K562 treated with DMSO at 1 percent for 12 hours (cell line): ENCODE data around the gene GAL3ST1. TPM values are rescaled to one million over a fixed set of nuclear protein-coding genes. Genes with fewer than 3 reads are reported as not detected.

Experiments used
- total RNA-seq: library from RNA; unstranded; fragments of 300-600 nt; gene quantifications from 2 replicates; pipeline ENCODE4 v1.2.3, GENCODE V29; 2022; ENCODE audit not compliant: insufficient read depth

Gene GAL3ST1, protein sequence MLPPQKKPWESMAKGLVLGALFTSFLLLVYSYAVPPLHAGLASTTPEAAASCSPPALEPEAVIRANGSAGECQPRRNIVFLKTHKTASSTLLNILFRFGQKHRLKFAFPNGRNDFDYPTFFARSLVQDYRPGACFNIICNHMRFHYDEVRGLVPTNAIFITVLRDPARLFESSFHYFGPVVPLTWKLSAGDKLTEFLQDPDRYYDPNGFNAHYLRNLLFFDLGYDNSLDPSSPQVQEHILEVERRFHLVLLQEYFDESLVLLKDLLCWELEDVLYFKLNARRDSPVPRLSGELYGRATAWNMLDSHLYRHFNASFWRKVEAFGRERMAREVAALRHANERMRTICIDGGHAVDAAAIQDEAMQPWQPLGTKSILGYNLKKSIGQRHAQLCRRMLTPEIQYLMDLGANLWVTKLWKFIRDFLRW
- 4.3 and 8.9 TPM in 2 replicates for total RNA-seq

DNA sequence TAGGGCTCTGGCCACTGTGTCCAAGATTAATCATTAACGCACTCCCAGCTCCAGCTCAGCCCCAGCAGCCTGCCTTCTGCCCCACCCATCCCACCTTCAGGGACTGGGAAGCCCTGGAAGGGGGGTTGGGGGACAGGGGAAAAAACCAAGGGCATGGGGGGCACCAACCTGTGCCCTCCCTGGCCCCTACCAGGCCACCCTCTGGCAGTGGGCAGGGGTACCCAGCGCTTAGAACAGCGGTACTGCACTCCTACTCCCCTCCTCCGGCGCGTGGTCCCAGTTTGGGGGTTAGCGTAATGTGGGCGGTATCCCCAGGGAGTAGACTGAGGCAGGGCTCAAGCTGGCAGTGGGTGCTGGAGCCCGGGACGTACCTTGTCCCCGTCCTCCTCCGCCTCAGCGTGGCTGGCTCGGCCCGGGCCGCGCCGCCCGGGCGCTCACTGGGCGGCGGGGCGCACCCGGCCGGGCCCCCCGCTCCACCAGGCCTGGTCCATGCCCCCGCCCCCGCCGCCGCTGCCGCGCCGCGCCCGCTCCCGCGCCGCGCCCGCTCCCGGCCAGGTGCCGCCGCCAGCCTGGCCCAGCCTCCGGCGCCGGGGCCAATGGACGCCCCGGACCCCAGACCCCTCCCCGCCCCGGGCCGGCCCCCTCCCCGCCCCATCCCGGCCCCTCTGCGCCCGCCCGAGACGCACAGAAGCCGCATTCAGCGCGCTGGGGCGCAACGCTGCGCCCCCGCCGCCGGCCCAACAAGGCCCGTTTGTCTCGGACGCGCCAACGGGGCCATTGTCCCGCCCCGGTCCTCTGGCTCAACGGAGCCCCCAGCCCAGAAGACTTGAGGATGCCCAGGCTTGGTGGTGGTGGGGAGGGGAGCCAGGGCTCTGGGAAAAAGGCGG lies at the start of gene GAL3ST1:
TSS of gene GAL3ST1 (minus strand) at position 571 of the 887 bp plus-strand sequence. CDS start 17,273 bp downstream, outside the sequence.

DNA sequence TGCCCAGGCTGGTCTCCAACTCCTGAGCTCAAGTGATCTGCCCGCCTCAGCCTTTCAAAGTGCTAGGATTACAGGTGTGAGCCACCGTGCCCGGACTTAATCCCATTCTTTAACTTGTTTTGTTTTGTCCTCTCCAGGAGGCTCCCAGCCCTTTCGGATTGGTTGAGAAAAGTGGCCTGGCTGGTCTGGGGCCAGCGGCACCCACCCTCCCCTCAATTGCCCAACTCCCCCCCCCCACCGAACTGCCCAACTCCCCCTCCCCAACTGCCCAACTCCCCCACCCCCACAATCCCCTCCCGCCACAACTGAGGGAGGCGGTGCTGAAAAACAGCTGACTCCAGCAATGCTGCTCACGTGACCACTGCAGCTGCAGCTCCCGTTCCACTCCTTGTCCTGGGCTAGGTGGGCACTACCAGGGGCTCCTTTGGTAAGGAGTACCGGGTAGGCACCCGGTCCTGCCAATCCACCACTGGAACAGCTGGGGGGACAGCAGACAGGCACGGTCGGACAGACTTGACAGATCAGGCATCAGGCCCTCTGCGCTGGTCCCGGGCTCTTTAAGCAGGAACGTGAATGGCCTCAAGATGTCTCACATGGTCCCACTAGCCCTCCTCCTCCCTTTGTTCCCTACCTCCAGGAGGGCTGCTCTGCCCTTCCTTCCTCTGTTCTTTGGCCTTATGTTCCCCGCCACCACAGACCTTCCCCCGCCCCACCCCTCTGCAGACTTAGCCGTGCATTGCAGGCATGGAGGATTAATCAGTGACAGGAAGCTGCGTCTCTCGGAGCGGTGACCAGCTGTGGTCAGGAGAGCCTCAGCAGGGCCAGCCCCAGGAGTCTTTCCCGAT lies 32.2 kb upstream of the GAL3ST1 start, which contains the start of gene TCN2:
TSS of gene TCN2 (plus strand) at position 720 of the 845 bp plus-strand sequence. CDS start 158 bp downstream, outside the sequence.

DNA sequence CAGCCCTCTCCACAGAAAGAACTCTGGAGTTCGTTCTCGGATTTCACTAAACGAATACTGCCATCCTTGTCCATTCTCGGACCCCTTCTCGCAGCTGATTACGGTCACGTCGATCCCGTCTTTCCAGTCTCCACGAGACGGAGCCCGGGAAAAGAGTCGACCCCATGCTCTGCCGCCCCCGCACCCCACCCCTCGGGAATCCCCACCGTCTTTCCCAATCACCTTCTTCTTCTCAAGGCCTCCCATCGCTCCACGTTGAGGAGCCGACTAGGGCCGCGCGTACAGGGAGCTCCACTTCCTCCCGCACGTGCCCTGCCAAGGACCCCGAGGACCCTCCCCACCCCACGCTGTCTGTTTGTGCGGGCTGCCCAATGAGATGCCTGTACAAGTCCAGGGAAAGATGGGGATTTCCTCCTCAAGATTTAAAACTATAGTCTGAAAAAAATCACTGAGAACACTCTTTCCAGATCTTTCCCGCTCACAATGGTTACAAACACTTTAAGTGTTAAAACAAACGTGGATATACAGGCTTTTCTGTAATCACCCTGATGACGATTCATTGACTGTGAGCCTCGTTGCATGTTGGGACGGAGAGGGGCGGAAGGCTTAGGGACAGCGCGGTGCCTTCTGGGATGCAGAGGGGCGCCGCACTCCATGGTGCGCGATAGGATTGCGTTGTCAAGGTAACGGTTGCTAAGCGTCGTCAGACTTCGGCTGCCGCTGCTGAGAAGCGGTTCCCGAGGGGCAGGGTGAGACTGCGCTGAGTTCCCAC lies 17.3 kb upstream of the GAL3ST1 start, which contains the start of gene PES1:
TSS of gene PES1 (minus strand) at position 323 of the 772 bp plus-strand sequence. CDS start at position 246, 77 bp downstream.

DNA sequence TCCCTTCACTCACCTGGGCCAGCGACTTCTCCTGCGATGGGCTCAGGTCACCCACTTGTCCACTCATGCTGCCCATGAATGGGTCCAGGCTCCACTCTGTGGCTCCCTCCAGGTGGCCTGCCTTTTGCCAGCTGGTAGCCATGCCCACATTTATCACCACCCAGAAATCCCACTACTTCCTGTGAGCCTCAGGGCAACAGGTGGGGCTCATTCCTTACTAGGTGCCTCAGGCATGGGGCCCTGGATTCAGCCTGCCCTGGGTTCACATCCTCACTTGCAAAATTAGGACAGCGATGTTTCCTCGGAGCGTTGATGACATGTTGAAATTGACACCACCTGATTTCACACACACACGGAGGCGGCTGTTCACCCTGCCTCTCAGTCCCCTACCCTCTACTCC lies 27.8 kb downstream of the GAL3ST1 start, which contains the start of gene SEC14L6:
TSS of gene SEC14L6 (minus strand) at position 126 of the 400 bp plus-strand sequence. CDS start at position 67, 59 bp downstream.

Other genes with a start within 250 kb of the GAL3ST1 start
- gene TBC1D10A, start 247.7 kb downstream of the GAL3ST1 start, total RNA-seq: 14.7 and 19.6 TPM in 2 replicates
- gene SF3A1, start 217.8 kb downstream of the GAL3ST1 start, total RNA-seq: 26.8 and 65.5 TPM in 2 replicates
- gene CCDC157, start 217.7 kb downstream of the GAL3ST1 start, total RNA-seq: 1.8 and 2.8 TPM in 2 replicates
- gene RNF215, start 187.3 kb downstream of the GAL3ST1 start, total RNA-seq: 3.4 and 7.5 TPM in 2 replicates
- gene SEC14L2, start 177.6 kb downstream of the GAL3ST1 start, total RNA-seq: 0.19 TPM in 1 of 2 replicates, not detected in the other
- 35.8 and 45.6 TPM in 2 replicates for gene MTFP1, start 148.9 kb downstream of the GAL3ST1 start, total RNA-seq
- not detected in 2 replicates for gene SEC14L3, start 102.6 kb downstream of the GAL3ST1 start, total RNA-seq
- gene SEC14L4, start 69.0 kb downstream of the GAL3ST1 start, total RNA-seq: not detected in 2 replicates
- 0.53 and 1.8 TPM in 2 replicates for gene SEC14L6, start 27.9 kb downstream of the GAL3ST1 start, total RNA-seq
- gene PES1, start 17.2 kb upstream of the GAL3ST1 start, total RNA-seq: 31.6 and 45.9 TPM in 2 replicates
- 3.8 and 4.0 TPM in 2 replicates for gene TCN2, start 32.5 kb upstream of the GAL3ST1 start, total RNA-seq
- 3.0 and 4.0 TPM in 2 replicates for gene SLC35E4, start 61.1 kb upstream of the GAL3ST1 start, total RNA-seq
- 1.3 and 3.8 TPM in 2 replicates for gene DUSP18, start 93.2 kb upstream of the GAL3ST1 start, total RNA-seq
- 9.7 and 18.4 TPM in 2 replicates for gene OSBP2, start 120.2 kb upstream of the GAL3ST1 start, total RNA-seq